ENCODE results near the gene USP10. TPM values are rescaled to one million over a fixed set of nuclear protein-coding genes. Genes with fewer than 3 reads are reported as not detected.

Gene USP10
- total RNA-seq, 1 experiment from 2014 or later: 53.3 TPM

- H3K27me3 ChIP-seq (replicated peaks): no peaks in the 10 kb centered on the region
- H3K4me1 ChIP-seq (replicated peaks): peaks cover 18% of the 10 kb centered on the region
- no peaks in the 10 kb centered on the region for H3K36me3 ChIP-seq
- no peaks in the 10 kb centered on the region for H3K9me3 ChIP-seq (replicated peaks)
- no peak for DNase-seq (ENCODE audit: low read depth in 1 of 2, low spot score in 2 of 2)
- no peak overlapping the region for H3K27ac ChIP-seq
- no peak overlapping the region for H3K4me3 ChIP-seq
Measured at GRCh38 chr16:84823926-84824325, 124.1 kb downstream of the USP10 start.

GRCh38 chr16:84825896-84826557, 126.2 kb downstream of the USP10 start:
- H3K27me3 ChIP-seq (replicated peaks): no peaks in the 10 kb centered on the region
- peaks cover 14% of the 10 kb centered on the region for H3K4me1 ChIP-seq (replicated peaks)
- no peaks in the 10 kb centered on the region for H3K9me3 ChIP-seq (replicated peaks)
- no peaks in the 10 kb centered on the region for H3K36me3 ChIP-seq
- H3K27ac ChIP-seq: no peak overlapping the region
- no peak for DNase-seq (ENCODE audit: low read depth in 1 of 2, low spot score in 2 of 2)
- H3K4me3 ChIP-seq: no peak overlapping the region

- H3K36me3 ChIP-seq: no peaks in the 10 kb centered on the region
- no peak overlapping the region for H3K27ac ChIP-seq
- H3K9me3 ChIP-seq (replicated peaks): no peaks in the 10 kb centered on the region
- H3K4me1 ChIP-seq (replicated peaks): peaks cover 14% of the 10 kb centered on the region
- DNase-seq (ENCODE audit: low read depth in 1 of 2, low spot score in 2 of 2): no peak
- H3K4me3 ChIP-seq: no peak overlapping the region
- no peaks in the 10 kb centered on the region for H3K27me3 ChIP-seq (replicated peaks)
Measured at GRCh38 chr16:84826558-84826941, 126.8 kb downstream of the USP10 start.

- Histone ChIP-seq H3K27ac (no peak overlapping the region), H3K27me3 (replicated peaks) (no peaks in the 10 kb centered on the region), H3K4me3 (no peak overlapping the region), H3K4me1 (replicated peaks) (peaks cover 19% of the 10 kb centered on the region), H3K36me3 (no peaks in the 10 kb centered on the region), H3K9me3 (replicated peaks) (no peaks in the 10 kb centered on the region)
- no peak for DNase-seq (ENCODE audit: low read depth in 1 of 2, low spot score in 2 of 2)
Measured at GRCh38 chr16:84827131-84827574, 127.4 kb downstream of the USP10 start.

- DNase-seq (ENCODE audit: low read depth in 1 of 2, low spot score in 2 of 2): no peak
- Histone ChIP-seq H3K27ac (no peak overlapping the region), H3K36me3 (no peaks in the 10 kb centered on the region), H3K4me3 (no peak overlapping the region), H3K4me1 (replicated peaks) (peaks cover 26% of the 10 kb centered on the region), H3K27me3 (replicated peaks) (no peaks in the 10 kb centered on the region), H3K9me3 (replicated peaks) (no peaks in the 10 kb centered on the region)
Measured at GRCh38 chr16:84827897-84828296, 128.1 kb downstream of the USP10 start.

- H3K4me1 ChIP-seq (replicated peaks): peaks cover 28% of the 10 kb centered on the region
- H3K27ac ChIP-seq: no peak overlapping the region
- no peak overlapping the region for H3K4me3 ChIP-seq
- H3K9me3 ChIP-seq (replicated peaks): no peaks in the 10 kb centered on the region
- H3K36me3 ChIP-seq: no peaks in the 10 kb centered on the region
- no peak for DNase-seq (ENCODE audit: low read depth in 1 of 2, low spot score in 2 of 2)
- H3K27me3 ChIP-seq (replicated peaks): no peaks in the 10 kb centered on the region
Measured at GRCh38 chr16:84828322-84828721, 128.5 kb downstream of the USP10 start.

Other genes starting within 250 kb of the USP10 start
- gene MEAK7, start 195.3 kb upstream of the USP10 start, total RNA-seq (2014; rRNA removed; shearing (Covaris generic)): 8.2 and 8.4 TPM in 2 replicates
- gene COTL1, start 81.9 kb upstream of the USP10 start, total RNA-seq (2014; rRNA removed; shearing (Covaris generic)): 455 and 520 TPM in 2 replicates
- 33.3 and 45.8 TPM in 2 replicates for gene KLHL36, start 51.5 kb upstream of the USP10 start, total RNA-seq (2014; rRNA removed; shearing (Covaris generic))
- gene CRISPLD2, start 120.0 kb downstream of the USP10 start, total RNA-seq (2014; rRNA removed; shearing (Covaris generic)): 6.4 and 10.9 TPM in 2 replicates

Data from SJSA1 (cell line).